Pancreas (tissue), 10 donors: ENCODE data around the gene PITPNM2. TPM values are rescaled to one million over a fixed set of nuclear protein-coding genes. Genes with fewer than 3 reads are reported as not detected.
A peak's percentile ranks its signal among the peaks of the same experiment; 100 is the strongest.
"Not testable (repeated sequence)": the region's sequence is repeated elsewhere in the genome, so short reads cannot be mapped to it uniquely, and the experiment has no call there.

Experiments
- ATAC-seq, 4 donors: fragments of 200-7000 bp; cut with Tn5 transposase; one replicate each; pipeline versions ENCODE4 v1.8.0 to v1.9.1; 2020; ENCODE audit warnings: mild to moderate bottlenecking in 4 of 4, moderate library complexity in 4 of 4
- DNase-seq, 6 donors: peaks; one replicate each; pipeline ENCODE4 v3.0.0-alpha.2; 2020
- FAIRE-seq: peaks from 2 replicates; lab custom pipeline; 2012; peaks lifted over from hg19 to GRCh38; lab: Jason Lieb, UNC
- H3K27ac ChIP-seq, 4 donors: fragments of 200-600 bp; sonication (generic); 1 replicate in 3 of 4; 2 replicates in 1 of 4; pipeline versions ENCODE4 v1.5.0 to v1.8.0; 2020
- H3K27me3 ChIP-seq, 4 donors: fragments of 200-600 bp; one replicate each; pipeline ENCODE4 v1.8.0; 2021
- H3K36me3 ChIP-seq, 3 donors: fragments of 200-600 bp; sonication (generic) in 1 of 3; one replicate each; pipeline versions ENCODE4 v1.5.0 to v1.8.0; 2020 to 2021
- H3K4me1 ChIP-seq, 3 donors: fragments of 200-600 bp; one replicate each; pipeline ENCODE4 v1.8.0; 2021
- H3K4me3 ChIP-seq, 4 donors: fragments of 200-600 bp; sonication (generic) in 2 of 4; one replicate each; pipeline versions ENCODE4 v1.5.0 to v1.8.0; 2020 to 2021
- H3K9me3 ChIP-seq, 4 donors: fragments of 200-600 bp; one replicate each; pipeline ENCODE4 v1.8.0; 2021
- WGBS, 2 donors: extraction: QIAGEN DNeasy Blood & Tissue Kit; methylation state at CpG; one replicate each; pipeline ENCODE4 v1.1.7; 2013; 5-methylcytosine and 5-hydroxymethylcytosine counted together
- intact Hi-C, 3 donors: fragments of 100-400 bp; cut with DNase I; formaldehyde crosslinking; loops; one replicate each; pipeline versions ENCODE4 v1.11.1 to v1.14.2; 2022
- polyA plus RNA-seq, 2 donors: library from polyadenylated mRNA; stranded (reverse); fragments of 200-250 nt; gene quantifications; one replicate each; pipeline ENCODE4 v1.2.3, GENCODE V29; 2013
- total RNA-seq, 6 donors: library from RNA; stranded (reverse); fragmentation: NEBNext Ultra II Directional in 4 of 6; extraction: Animal tissue kit (Norgen Biotek cat#: 25700) in 4 of 6; gene quantifications; one replicate each; pipeline versions ENCODE4 v1.2.1 to v1.2.4, GENCODE V29; 2021 to 2023
- TF ChIP-seq, protein P1 (sequence below), 4 donors: fragments of 200-600 bp; sonication (generic) in 3 of 4; IDR thresholded peaks; one replicate each; pipeline versions ENCODE4 v1.5.0 to v1.8.0; 2021; ENCODE audit warnings: antibody characterized with exemption in 4 of 4
- donor health status: healthy with polysubstance abuse.
- donor health status: DM: no; HTN: no; CAD: no; lungs with moderate emphysema.
- donor health status: DM: no; HTN: no; CAD: no.
- donor health status: control.
- donor health status: control.
- donor health status: Bipolar disorder and iron deficiency.
- donor health status: DM: yes; HTN: yes; CAD: no.
- donor health status: DM: no; HTN: no; CAD: no.
- donor health status: DM: no; HTN: no; CAD: no.
- donor health status: DM: yes; HTN: yes; CAD: no.

The PITPNM2 gene
- total and polyA plus RNA-seq, 8 donors: 4.4 to 13.2 (median 6.4) TPM

DNA sequence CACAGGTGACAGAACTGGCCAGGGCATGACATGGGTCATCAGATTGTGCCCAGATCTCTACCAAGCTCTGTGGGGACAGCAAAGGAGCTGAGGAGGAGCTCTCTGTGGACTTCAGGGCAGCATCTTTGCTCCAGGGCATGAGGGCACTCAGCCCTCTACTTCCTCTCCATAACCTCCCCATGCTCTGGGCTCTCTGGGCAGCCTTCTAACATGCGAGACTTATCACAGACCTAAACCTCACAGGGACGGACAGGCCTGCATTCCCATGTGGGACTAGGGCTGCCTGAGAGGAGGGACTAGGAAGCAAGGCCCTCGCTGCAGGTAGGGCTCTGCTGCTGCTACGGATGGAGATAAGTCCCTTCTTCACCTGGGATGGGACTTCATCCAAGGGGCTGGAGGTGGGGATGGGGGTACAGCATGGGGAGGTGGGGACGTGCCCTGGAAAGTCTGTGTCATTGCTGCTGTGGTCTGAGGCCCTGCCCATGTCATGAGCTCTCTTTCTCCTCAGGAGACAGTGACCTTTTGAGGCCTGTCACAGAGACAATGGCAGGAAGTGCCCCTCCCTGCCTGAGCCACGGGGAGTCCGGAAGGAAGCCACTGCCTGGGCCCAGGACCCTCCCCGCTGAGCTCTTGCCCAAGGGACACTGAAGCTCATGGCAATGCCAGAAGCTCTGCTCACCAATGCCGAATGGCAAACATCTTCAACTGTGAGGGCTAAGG is 44.1 kb downstream of the PITPNM2 start:
- intact Hi-C loops: no loop called here
- FAIRE-seq: no peak
- 82 to 83% methylated on average over 9 of the region's 9 CpGs for WGBS, 2 donors
- DNase-seq: no peak
- ATAC-seq: peak in 3 of 4 donors; percentile 9 to 34 (median 26)
- H3K9me3 ChIP-seq: no peaks in the 10 kb centered on the region
- TF ChIP-seq, protein P1, sequence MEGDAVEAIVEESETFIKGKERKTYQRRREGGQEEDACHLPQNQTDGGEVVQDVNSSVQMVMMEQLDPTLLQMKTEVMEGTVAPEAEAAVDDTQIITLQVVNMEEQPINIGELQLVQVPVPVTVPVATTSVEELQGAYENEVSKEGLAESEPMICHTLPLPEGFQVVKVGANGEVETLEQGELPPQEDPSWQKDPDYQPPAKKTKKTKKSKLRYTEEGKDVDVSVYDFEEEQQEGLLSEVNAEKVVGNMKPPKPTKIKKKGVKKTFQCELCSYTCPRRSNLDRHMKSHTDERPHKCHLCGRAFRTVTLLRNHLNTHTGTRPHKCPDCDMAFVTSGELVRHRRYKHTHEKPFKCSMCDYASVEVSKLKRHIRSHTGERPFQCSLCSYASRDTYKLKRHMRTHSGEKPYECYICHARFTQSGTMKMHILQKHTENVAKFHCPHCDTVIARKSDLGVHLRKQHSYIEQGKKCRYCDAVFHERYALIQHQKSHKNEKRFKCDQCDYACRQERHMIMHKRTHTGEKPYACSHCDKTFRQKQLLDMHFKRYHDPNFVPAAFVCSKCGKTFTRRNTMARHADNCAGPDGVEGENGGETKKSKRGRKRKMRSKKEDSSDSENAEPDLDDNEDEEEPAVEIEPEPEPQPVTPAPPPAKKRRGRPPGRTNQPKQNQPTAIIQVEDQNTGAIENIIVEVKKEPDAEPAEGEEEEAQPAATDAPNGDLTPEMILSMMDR (IDR thresholded peaks at IDR 0.05): no peak
- H3K27ac ChIP-seq: no peak overlapping the region
- H3K36me3 ChIP-seq: no peaks in the 10 kb centered on the region
- no peaks in the 10 kb centered on the region for H3K27me3 ChIP-seq
- no peaks in the 10 kb centered on the region for H3K4me1 ChIP-seq
- H3K4me3 ChIP-seq: no peak overlapping the region

DNA sequence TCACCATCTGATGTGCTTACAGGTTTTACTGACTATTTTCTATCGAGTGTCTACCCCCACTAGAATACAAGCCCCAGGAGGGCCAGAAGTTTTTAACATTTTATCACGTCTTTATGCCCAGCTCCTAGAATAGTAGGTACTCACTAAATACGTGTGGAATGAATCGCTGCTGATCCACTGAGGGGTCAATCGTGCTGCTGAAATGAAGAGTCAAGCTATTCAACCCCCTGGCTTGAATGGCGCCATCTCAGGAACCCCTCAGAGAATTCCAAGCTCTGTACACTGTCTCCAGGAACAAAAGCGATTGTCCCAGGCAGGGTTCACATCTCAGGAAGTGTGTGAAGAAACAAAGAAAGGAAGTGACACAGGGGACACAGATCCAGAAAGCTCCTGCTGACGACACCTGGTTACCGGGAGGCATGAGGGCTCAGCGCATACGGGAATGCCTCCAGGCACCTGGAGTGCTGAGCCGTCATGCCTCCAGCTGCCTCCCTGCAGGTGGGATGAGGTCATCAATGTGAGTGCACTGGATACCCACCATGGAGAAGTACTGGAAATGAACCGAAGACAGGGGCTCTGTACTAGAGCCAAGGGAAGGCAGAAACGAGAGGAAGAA is 45.6 kb downstream of the PITPNM2 start:
- intact Hi-C loops: no loop called here
- H3K4me1 ChIP-seq: no peaks in the 10 kb centered on the region
- H3K36me3 ChIP-seq: no peaks in the 10 kb centered on the region
- ATAC-seq: no peak
- no peaks in the 10 kb centered on the region for H3K9me3 ChIP-seq
- WGBS, 2 donors: 82 to 85% methylated on average over 14 of the region's 14 CpGs
- TF ChIP-seq, protein P1 (IDR thresholded peaks at IDR 0.05): no peak
- peak overlapping the region in 1 of 4 donors; percentile 33 for H3K27ac ChIP-seq
- no peak overlapping the region for H3K4me3 ChIP-seq
- no peaks in the 10 kb centered on the region for H3K27me3 ChIP-seq
- no peak for FAIRE-seq
- DNase-seq: no peak

DNA sequence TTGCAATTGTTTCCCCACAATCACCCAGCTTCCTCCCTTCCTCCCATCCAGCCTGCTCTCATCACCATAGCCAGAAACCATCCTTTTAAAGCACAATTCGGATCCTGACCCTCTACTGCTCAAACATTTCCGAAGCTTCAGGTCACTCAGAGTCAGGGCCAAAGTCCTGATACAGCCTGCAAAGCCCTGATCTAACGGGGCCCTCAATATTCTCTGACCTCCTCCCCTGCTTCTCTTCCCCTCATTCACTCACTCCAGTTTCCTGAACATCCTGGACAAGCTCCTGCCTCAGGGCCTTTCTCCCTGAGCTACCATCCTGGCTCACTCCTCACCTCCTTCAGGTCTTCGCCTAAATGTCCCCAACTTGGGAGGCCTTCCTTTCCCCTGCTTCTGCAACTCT is 46.1 kb downstream of the PITPNM2 start:
- no peak for ATAC-seq
- no peak for FAIRE-seq
- 80 to 82% methylated on average over 4 of the region's 4 CpGs for WGBS, 2 donors
- H3K4me3 ChIP-seq: no peak overlapping the region
- H3K36me3 ChIP-seq: no peaks in the 10 kb centered on the region
- TF ChIP-seq, protein P1 (IDR thresholded peaks at IDR 0.05): no peak
- no peaks in the 10 kb centered on the region for H3K27me3 ChIP-seq
- peak overlapping the region in 1 of 4 donors; percentile 33 for H3K27ac ChIP-seq
- H3K4me1 ChIP-seq: no peaks in the 10 kb centered on the region
- no peaks in the 10 kb centered on the region for H3K9me3 ChIP-seq
- no peak for DNase-seq
- intact Hi-C loops: no loop called here

DNA sequence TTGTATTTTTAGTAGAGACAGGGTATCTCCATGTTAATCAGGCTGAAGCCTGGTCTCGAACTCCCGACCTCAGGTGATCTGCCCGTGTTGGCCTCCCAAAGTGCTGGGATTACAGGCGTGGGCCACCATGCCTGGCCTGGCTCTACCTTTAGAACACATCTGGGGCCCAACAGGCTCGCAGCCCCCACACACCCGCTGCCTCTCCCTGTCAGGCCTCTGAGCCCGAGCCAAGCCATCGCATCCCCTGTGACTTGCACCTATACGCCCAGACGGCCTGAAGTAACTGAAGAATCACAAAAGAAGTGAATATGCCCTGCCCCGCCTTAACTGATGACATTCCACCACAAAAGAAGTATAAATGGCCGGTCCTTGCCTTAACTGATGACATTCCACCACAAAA is 46.8 kb downstream of the PITPNM2 start:
- H3K4me3 ChIP-seq, H3K9me3 ChIP-seq, ATAC-seq, H3K27me3 ChIP-seq, DNase-seq, H3K36me3 ChIP-seq, FAIRE-seq, H3K27ac ChIP-seq, H3K4me1 ChIP-seq, intact Hi-C loops: not testable (repeated sequence)
- 94 to 95% methylated on average over 12 of the region's 12 CpGs for WGBS, 2 donors

DNA sequence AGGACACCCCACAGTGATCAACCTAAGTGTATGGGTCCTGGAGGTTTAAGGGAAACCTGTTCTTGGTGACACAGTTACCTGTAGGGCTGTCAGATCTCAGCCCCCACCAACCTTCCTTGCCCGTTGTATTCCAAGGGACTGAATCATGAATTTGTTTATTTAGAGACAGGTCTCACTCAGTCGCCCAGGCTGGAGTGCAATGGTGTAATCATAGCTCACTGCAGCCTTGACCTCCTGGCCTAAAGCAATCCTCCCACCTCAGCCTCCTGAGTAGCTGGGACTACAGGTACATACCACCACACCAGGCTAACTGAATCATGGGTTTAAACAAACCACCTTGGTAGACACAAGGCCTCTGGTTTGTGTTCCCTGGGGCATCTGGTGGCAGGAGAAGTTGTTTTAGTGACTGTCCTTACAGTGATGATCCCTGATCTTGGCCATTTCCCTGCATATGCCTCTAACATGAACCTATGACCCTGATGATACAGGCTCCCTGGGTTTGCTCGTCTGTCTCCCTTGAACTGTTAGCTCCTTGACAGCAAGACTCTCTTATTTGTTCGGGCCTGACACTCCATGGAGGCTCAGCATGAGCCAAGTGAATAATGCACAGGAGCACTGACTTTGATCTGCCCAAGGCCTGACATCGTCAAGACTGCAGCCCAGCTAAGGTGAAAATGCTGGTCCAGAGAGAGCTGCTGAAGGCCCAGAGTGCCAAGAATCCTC is 47.9 kb downstream of the PITPNM2 start:
- FAIRE-seq: no peak
- no peak for DNase-seq

More for the DNA sequence above, 47.9 kb downstream of the PITPNM2 start:
- H3K9me3 ChIP-seq: no peaks in the 10 kb centered on the region
- WGBS, 2 donors: 83 to 85% methylated on average over 5 of the region's 5 CpGs
- no peak for ATAC-seq
- intact Hi-C loops: no loop called here
- no peak overlapping the region for H3K27ac ChIP-seq
- H3K4me1 ChIP-seq: no peaks in the 10 kb centered on the region
- H3K36me3 ChIP-seq: no peaks in the 10 kb centered on the region
- H3K4me3 ChIP-seq: no peak overlapping the region
- H3K27me3 ChIP-seq: no peaks in the 10 kb centered on the region
- TF ChIP-seq, protein P1 (IDR thresholded peaks at IDR 0.05): no peak
